PC-9 (cell line): ENCODE data around the gene NR2C2. TPM values are rescaled to one million over a fixed set of nuclear protein-coding genes. Genes with fewer than 3 reads are reported as not detected.

ENCODE experiments used
- BruUV-seq: library from RNA; stranded (reverse); fragments of 400-500 nt; replicated peaks from 2 replicates; lab custom pipeline; 2021; lab: Mats Ljungman, UMichigan
- CTCF ChIA-PET: fragments of 300-600 bp; sonication (Branson Sonifier 250); formaldehyde crosslinking; loops from one replicate; lab custom pipeline; 2022; ENCODE audit warnings: antibody characterized with exemption; lab: Charles Lee
- POLR2A ChIA-PET: fragments of 300-600 bp; sonication (Branson Sonifier 250); formaldehyde crosslinking; loops from one replicate; lab custom pipeline; 2022; ENCODE audit warnings: antibody characterized with exemption; ENCODE audit not compliant: unreplicated experiment; lab: Charles Lee
- DNase-seq, 2 experiments: peaks; one replicate each; pipeline versions ENCODE4 v3.0.0 to v3.0.0-alpha.2; 2015 to 2022; ENCODE audit warnings: mixed read lengths in 1 of 2
- H2AFZ ChIP-seq: fragments of 200-600 bp; sonication (generic); 2 replicates; pipeline ENCODE4 v1.8.1; 2017; ENCODE audit warnings: antibody characterized with exemption
- H3F3A ChIP-seq: fragments of 200-600 bp; sonication (generic); 2 replicates; pipeline ENCODE4 v1.8.1; 2017; ENCODE audit warnings: antibody characterized with exemption, mild to moderate bottlenecking, low read depth; ENCODE audit not compliant: insufficient read depth
- H3K27ac ChIP-seq: fragments of 200-600 bp; sonication (generic); 2 replicates; pipeline ENCODE4 v1.6.1; 2016; ENCODE audit warnings: mixed run types
- H3K27me3 ChIP-seq: fragments of 200-600 bp; sonication (generic); 2 replicates; pipeline ENCODE4 v1.6.1; 2016; ENCODE audit warnings: low read depth, mixed run types; ENCODE audit not compliant: insufficient read depth
- H3K36me3 ChIP-seq: fragments of 200-600 bp; sonication (generic); 2 replicates; pipeline ENCODE4 v1.6.1; 2016; ENCODE audit warnings: low read depth, mixed run types
- H3K4me1 ChIP-seq: fragments of 200-600 bp; sonication (generic); replicated peaks from 2 replicates; pipeline ENCODE4 v1.6.1; 2016; ENCODE audit warnings: mixed run types; ENCODE audit not compliant: insufficient read depth
- H3K4me2 ChIP-seq: fragments of 200-600 bp; sonication (generic); 2 replicates; pipeline ENCODE4 v1.6.1; 2017; ENCODE audit warnings: mixed run types
- H3K4me3 ChIP-seq: fragments of 200-600 bp; sonication (generic); 2 replicates; pipeline ENCODE4 v1.6.1; 2016; ENCODE audit warnings: mixed run types
- H3K79me2 ChIP-seq: fragments of 200-600 bp; sonication (generic); 2 replicates; pipeline ENCODE4 v1.6.1; 2017; ENCODE audit warnings: low read depth, mixed run types
- H3K9me2 ChIP-seq: fragments of 200-600 bp; sonication (generic); 2 replicates; pipeline ENCODE4 v1.8.1; 2017; ENCODE audit warnings: mild to moderate bottlenecking; ENCODE audit not compliant: insufficient read depth
- H3K9me3 ChIP-seq: fragments of 200-600 bp; sonication (generic); 2 replicates; pipeline ENCODE4 v1.8.1; 2016; ENCODE audit warnings: low read depth; ENCODE audit not compliant: insufficient read depth
- H4K20me1 ChIP-seq: fragments of 200-600 bp; sonication (generic); 2 replicates; pipeline ENCODE4 v1.8.1; 2017; ENCODE audit not compliant: insufficient read depth
- EZH2 ChIP-seq: fragments of 200-600 bp; sonication (generic); IDR thresholded peaks from 2 replicates; pipeline ENCODE4 v1.8.0; 2017; ENCODE audit warnings: antibody characterized with exemption, low read depth
- intact Hi-C: fragments of 100-400 bp; cut with micrococcal nuclease; formaldehyde crosslinking; loops from one replicate; pipeline ENCODE4 v1.10.0; 2022; ENCODE audit not compliant: unreplicated experiment
- total RNA-seq: library from RNA; stranded (reverse); gene quantifications from 2 replicates; pipeline ENCODE4 v1.2.3, GENCODE V29; 2021
- TF ChIP-seq, protein P1 (sequence below): fragments of 200-600 bp; sonication (generic); conservative IDR thresholded peaks from 2 replicates; pipeline ENCODE4 v1.6.1; 2017; ENCODE audit warnings: mixed run types, antibody characterized with exemption, mild to moderate bottlenecking, moderate library complexity

Gene NR2C2
- total RNA-seq, 1 experiment from 2014 or later, result 44.1 TPM

GRCh38 chr3:15007681-15008141 is 60.3 kb downstream of the NR2C2 start:
- ChIA-PET CTCF (interaction anchor here (0.6 kb wide), 1 partner anchor 207 kb away, joined by 5 read pairs; no protein-coding TSS in a partner anchor), POLR2A (interaction anchor here (0.6 to 0.7 kb wide), 2 partner anchors 30 to 32 kb away, joined by 4 to 5 read pairs; no protein-coding TSS in a partner anchor)
- H3F3A ChIP-seq, result no peaks in the 10 kb centered on the region; the same call in 1 of the 2 replicates
- no peaks in the 10 kb centered on the region for H3K79me2 ChIP-seq
- TF ChIP-seq, protein P1, sequence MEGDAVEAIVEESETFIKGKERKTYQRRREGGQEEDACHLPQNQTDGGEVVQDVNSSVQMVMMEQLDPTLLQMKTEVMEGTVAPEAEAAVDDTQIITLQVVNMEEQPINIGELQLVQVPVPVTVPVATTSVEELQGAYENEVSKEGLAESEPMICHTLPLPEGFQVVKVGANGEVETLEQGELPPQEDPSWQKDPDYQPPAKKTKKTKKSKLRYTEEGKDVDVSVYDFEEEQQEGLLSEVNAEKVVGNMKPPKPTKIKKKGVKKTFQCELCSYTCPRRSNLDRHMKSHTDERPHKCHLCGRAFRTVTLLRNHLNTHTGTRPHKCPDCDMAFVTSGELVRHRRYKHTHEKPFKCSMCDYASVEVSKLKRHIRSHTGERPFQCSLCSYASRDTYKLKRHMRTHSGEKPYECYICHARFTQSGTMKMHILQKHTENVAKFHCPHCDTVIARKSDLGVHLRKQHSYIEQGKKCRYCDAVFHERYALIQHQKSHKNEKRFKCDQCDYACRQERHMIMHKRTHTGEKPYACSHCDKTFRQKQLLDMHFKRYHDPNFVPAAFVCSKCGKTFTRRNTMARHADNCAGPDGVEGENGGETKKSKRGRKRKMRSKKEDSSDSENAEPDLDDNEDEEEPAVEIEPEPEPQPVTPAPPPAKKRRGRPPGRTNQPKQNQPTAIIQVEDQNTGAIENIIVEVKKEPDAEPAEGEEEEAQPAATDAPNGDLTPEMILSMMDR, result no peak
- TF ChIP-seq EZH2, result no peak
- H3K9me3 ChIP-seq, result no peaks in the 10 kb centered on the region
- BruUV-seq, result no TSS peak
- 0 out of 2 replicates have a peak, but pooled peaks cover 5% of the 10 kb centered on the region for H3K36me3 ChIP-seq
- intact Hi-C loops, result no loop called here
- H3K9me2 ChIP-seq, result no peaks in the 10 kb centered on the region
- no peaks in the 10 kb centered on the region for H3K27me3 ChIP-seq
- no peak for DNase-seq
- H3K4me1 ChIP-seq, result no peaks in the 10 kb centered on the region
- no peak overlapping the region for H3K27ac ChIP-seq
- peaks cover 4% of the 10 kb centered on the region; the same call in 1 of the 2 replicates for H4K20me1 ChIP-seq
- H2AFZ ChIP-seq, result no peak overlapping the region
- no peak overlapping the region for H3K4me3 ChIP-seq
- no peak overlapping the region for H3K4me2 ChIP-seq

- CTCF ChIA-PET, result interaction anchor here (0.5 kb wide), 1 partner anchor 100 kb away, joined by 4 read pairs; no protein-coding TSS in a partner anchor
- Histone ChIP-seq H3K9me3 (no peaks in the 10 kb centered on the region), H3K4me2 (no peak overlapping the region), H3K4me1 (no peaks in the 10 kb centered on the region), H3K36me3 (0 out of 2 replicates have a peak, but pooled peaks cover 5% of the 10 kb centered on the region), H3K27me3 (no peaks in the 10 kb centered on the region), H4K20me1 (no peaks in the 10 kb centered on the region), H3K79me2 (no peaks in the 10 kb centered on the region), H2AFZ (no peak overlapping the region), H3K9me2 (no peaks in the 10 kb centered on the region), H3K4me3 (no peak overlapping the region), H3K27ac (no peak overlapping the region), H3F3A (no peaks in the 10 kb centered on the region; the same call in 1 of the 2 replicates)
- intact Hi-C loops, result no loop called here
- TF ChIP-seq, protein P1, result no peak
- TF ChIP-seq EZH2, result no peak
- no peak for DNase-seq
- POLR2A ChIA-PET, result interaction anchor here (0.6 kb wide), 1 partner anchor 648 kb away, joined by 3 read pairs; no protein-coding TSS in a partner anchor
- BruUV-seq, result no TSS peak
Observed at GRCh38 chr3:15009167-15009566, 61.8 kb downstream of the NR2C2 start.

GRCh38 chr3:15010664-15011063 is 63.3 kb downstream of the NR2C2 start:
- no peak overlapping the region for H3K27ac ChIP-seq
- no peaks in the 10 kb centered on the region for H3K4me1 ChIP-seq
- H2AFZ ChIP-seq, result no peak overlapping the region
- peaks cover 10% of the 10 kb centered on the region; the same call in 1 of the 2 replicates for H3K36me3 ChIP-seq
- H3K9me3 ChIP-seq, result no peaks in the 10 kb centered on the region; the same call in 1 of the 2 replicates
- no peak overlapping the region for H3K4me2 ChIP-seq
- H3K4me3 ChIP-seq, result no peak overlapping the region
- intact Hi-C loops, result no loop called here
- POLR2A ChIA-PET, result interaction anchor here (0.6 kb wide), 1 partner anchor 62 kb away, joined by 4 read pairs; no protein-coding TSS in a partner anchor
- CTCF ChIA-PET, result no interaction called here
- no peaks in the 10 kb centered on the region for H3K79me2 ChIP-seq
- no peak for TF ChIP-seq EZH2
- TF ChIP-seq, protein P1, result no peak
- BruUV-seq, result no TSS peak
- no peaks in the 10 kb centered on the region for H4K20me1 ChIP-seq
- H3K27me3 ChIP-seq, result no peaks in the 10 kb centered on the region
- no peaks in the 10 kb centered on the region for H3K9me2 ChIP-seq
- H3F3A ChIP-seq, result no peaks in the 10 kb centered on the region; the same call in 1 of the 2 replicates
- DNase-seq, result no peak
